ENCODE measurements around the gene MED26.

Gene MED26

GRCh38 chr19:16645140-16645539 is 17.1 kb upstream of the MED26 start:
- no peak for DNase-seq

- DNase-seq = no peak
Observed at GRCh38 chr19:16641695-16642094, 13.7 kb upstream of the MED26 start.

GRCh38 chr19:16640951-16641350 is 12.9 kb upstream of the MED26 start:
- no peak for DNase-seq

- DNase-seq = no peak
Observed at GRCh38 chr19:16638666-16639065, 10.7 kb upstream of the MED26 start.

GRCh38 chr19:16637535-16637934 is 9.5 kb upstream of the MED26 start:
- peak; percentile 93 for DNase-seq

- no peak for DNase-seq
Observed at GRCh38 chr19:16631465-16631864, 3.5 kb upstream of the MED26 start.

GRCh38 chr19:16628984-16629691 is 1.1 kb upstream of the MED26 start:
- peak; percentile 63 for DNase-seq

GRCh38 chr19:16627928-16628182 is 149 bp downstream of the MED26 start:
- DNase-seq = no peak

GRCh38 chr19:16627193-16627927 is 644 bp downstream of the MED26 start:
- peak; percentile 28 for DNase-seq

- DNase-seq = no peak
Observed at GRCh38 chr19:16626796-16627192, 1.2 kb downstream of the MED26 start.

GRCh38 chr19:16625163-16625958 is 2.6 kb downstream of the MED26 start:
- no peak for DNase-seq

- DNase-seq = no peak
Observed at GRCh38 chr19:16624236-16624635, 3.8 kb downstream of the MED26 start.

GRCh38 chr19:16623576-16623975 is 4.4 kb downstream of the MED26 start:
- DNase-seq = no peak

GRCh38 chr19:16623066-16623465 is 4.9 kb downstream of the MED26 start:
- DNase-seq = no peak

GRCh38 chr19:16621165-16621800 is 6.7 kb downstream of the MED26 start:
- DNase-seq = no peak

GRCh38 chr19:16620584-16620983 is 7.4 kb downstream of the MED26 start:
- peak; percentile 30 for DNase-seq

- DNase-seq = no peak
Observed at GRCh38 chr19:16620018-16620417, 8.0 kb downstream of the MED26 start.

- no peak for DNase-seq
Observed at GRCh38 chr19:16619457-16619856, 8.5 kb downstream of the MED26 start.

GRCh38 chr19:16618248-16618647 is 9.8 kb downstream of the MED26 start:
- DNase-seq = no peak

- DNase-seq = no peak
Observed at GRCh38 chr19:16615808-16616207, 12.2 kb downstream of the MED26 start.

GRCh38 chr19:16614941-16615340 is 13.1 kb downstream of the MED26 start:
- no peak for DNase-seq

- no peak for DNase-seq
Observed at GRCh38 chr19:16613841-16614240, 14.2 kb downstream of the MED26 start.

- no peak for DNase-seq
Observed at GRCh38 chr19:16612636-16613035, 15.4 kb downstream of the MED26 start.

- DNase-seq = no peak
Observed at GRCh38 chr19:16611121-16611520, 16.9 kb downstream of the MED26 start.

Data from NCI-H69 (cell line).